ENCODE data around the gene SORCS2. TPM values are rescaled to one million over a fixed set of nuclear protein-coding genes. Genes with fewer than 3 reads are reported as not detected.

The SORCS2 gene
- total RNA-seq (2022; extraction: Qiagen RNA extraction; ENCODE audit: low read depth): 3.2 to 5.6 TPM (median 4.2 TPM) in 5 replicates

GRCh38 chr4:7192252-7193029 is at the start of gene SORCS2:
TSS of gene SORCS2 (plus strand) at chr4:7192538.

GRCh38 chr4:7434766-7435150 is 242.4 kb downstream of the SORCS2 start, which contains the start of gene PSAPL1:
TSS of gene PSAPL1 (minus strand) at chr4:7434930. CDS start at chr4:7434879, 51 bp downstream.

Other genes starting within 250 kb of the SORCS2 start
- gene TADA2B, start 149.2 kb upstream of the SORCS2 start, total RNA-seq (2022; extraction: Qiagen RNA extraction; ENCODE audit: low read depth): 13.0 to 16.7 TPM (median 14.4 TPM) in 5 replicates
- 63.6 to 82.9 TPM (median 73.3 TPM) in 5 replicates for gene GRPEL1, start 124.5 kb upstream of the SORCS2 start, total RNA-seq (2022; extraction: Qiagen RNA extraction; ENCODE audit: low read depth)
- 0.03 to 0.13 TPM (median 0.08 TPM) in 5 replicates for gene PSAPL1, start 242.4 kb downstream of the SORCS2 start, total RNA-seq (2022; extraction: Qiagen RNA extraction; ENCODE audit: low read depth)

Data from A549 treated with RU486 at 1 μM for 4 hours (cell line).